Body of pancreas (tissue), 4 donors: ENCODE measurements around the gene ASMTL.

Experiments
- CTCF ChIP-seq, 7 experiments: fragments of 450-650 bp in 4 of 7; fragments of 200-600 bp in 3 of 7; sonication (generic) in 3 of 7; IDR thresholded peaks; one replicate each; pipeline ENCODE4 v1.5.1; 2016 to 2019; ENCODE audit warnings: antibody characterized with exemption in 7 of 7
- POLR2A ChIP-seq, 3 donors: fragments of 450-650 bp; IDR thresholded peaks; one replicate each; pipeline ENCODE4 v1.6.1; 2016; ENCODE audit warnings: antibody characterized with exemption in 3 of 3, mild to moderate bottlenecking in 2 of 3

DNA sequence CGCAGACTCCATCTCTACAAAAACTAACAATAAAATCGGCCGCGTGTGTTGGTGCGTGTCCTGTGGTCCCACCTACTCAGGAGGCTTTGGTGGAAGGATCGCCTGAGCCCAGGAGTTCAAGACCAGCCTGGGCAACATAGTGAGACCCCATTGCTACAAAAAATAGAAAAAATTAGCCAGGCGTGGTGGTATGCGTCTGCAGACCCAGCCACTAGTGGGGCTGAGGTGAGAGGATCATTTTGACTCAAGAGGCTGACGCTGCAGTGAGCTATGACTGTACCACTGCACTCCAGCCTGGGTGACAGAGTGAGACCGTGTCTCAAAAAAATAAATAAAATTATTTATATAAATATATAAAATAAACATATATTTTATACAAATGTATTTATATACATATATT is 22.3 kb downstream of the ASMTL start:
- TF ChIP-seq CTCF (IDR thresholded peaks at IDR 0.05) (no peak), POLR2A (IDR thresholded peaks at IDR 0.05) (no peak)
